ENCODE results near the gene SYDE2.
A peak's percentile ranks its signal among the peaks of the same experiment; 100 is the strongest.
"Not testable (repeated sequence)": the region's sequence is repeated elsewhere in the genome, so short reads cannot be mapped to it uniquely, and the experiment has no call there.

The SYDE2 gene

DNA sequence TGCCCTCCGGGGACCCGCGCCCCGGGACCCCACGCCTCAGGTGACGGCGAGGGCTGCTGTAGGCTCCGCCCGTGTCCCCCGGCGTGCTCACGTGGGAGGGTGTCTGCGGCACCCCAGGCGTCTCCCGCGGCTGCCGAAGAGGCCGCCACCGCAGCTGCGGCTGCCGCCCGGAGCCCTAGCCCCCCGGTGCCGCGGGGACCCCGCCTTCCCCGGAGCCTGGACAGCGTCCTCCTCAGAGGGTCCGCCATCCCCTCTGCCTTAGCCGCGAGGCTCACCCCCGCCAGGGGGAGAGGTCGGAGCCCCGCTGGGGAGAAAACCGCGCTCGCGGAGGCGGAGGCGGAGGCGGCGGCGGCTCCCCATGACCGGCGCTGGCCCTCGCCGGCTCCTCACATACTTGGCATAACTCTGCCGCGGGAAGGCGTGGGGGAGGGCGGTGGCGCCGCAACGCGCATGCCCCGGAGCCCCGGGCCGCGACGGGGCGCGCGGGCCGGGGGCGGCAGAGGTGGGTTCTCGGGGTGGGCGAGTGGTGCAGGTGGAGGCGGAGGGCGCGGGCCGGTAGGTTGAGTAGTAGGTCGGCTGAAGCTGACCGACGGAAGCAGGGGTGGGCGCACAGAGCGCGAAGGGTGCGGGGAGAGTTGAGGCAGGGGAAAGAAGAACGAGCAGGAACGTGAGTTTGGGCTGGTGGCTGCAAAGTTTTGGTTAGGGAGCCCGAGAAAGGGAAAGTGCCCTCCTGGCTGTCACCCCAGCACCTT lies 700 bp upstream of the SYDE2 start:
- TF ChIP-seq, protein P1, sequence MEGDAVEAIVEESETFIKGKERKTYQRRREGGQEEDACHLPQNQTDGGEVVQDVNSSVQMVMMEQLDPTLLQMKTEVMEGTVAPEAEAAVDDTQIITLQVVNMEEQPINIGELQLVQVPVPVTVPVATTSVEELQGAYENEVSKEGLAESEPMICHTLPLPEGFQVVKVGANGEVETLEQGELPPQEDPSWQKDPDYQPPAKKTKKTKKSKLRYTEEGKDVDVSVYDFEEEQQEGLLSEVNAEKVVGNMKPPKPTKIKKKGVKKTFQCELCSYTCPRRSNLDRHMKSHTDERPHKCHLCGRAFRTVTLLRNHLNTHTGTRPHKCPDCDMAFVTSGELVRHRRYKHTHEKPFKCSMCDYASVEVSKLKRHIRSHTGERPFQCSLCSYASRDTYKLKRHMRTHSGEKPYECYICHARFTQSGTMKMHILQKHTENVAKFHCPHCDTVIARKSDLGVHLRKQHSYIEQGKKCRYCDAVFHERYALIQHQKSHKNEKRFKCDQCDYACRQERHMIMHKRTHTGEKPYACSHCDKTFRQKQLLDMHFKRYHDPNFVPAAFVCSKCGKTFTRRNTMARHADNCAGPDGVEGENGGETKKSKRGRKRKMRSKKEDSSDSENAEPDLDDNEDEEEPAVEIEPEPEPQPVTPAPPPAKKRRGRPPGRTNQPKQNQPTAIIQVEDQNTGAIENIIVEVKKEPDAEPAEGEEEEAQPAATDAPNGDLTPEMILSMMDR (IDR thresholded peaks at IDR 0.05; ENCODE audit: low read depth, low read length, missing control alignments) = no peak
- no peak for DNase-seq (ENCODE audit: extremely low read depth, low read depth)
- H3K4me3 ChIP-seq (replicated peaks; ENCODE audit: low read depth, low read length) = peak overlapping the region; percentile 86

DNA sequence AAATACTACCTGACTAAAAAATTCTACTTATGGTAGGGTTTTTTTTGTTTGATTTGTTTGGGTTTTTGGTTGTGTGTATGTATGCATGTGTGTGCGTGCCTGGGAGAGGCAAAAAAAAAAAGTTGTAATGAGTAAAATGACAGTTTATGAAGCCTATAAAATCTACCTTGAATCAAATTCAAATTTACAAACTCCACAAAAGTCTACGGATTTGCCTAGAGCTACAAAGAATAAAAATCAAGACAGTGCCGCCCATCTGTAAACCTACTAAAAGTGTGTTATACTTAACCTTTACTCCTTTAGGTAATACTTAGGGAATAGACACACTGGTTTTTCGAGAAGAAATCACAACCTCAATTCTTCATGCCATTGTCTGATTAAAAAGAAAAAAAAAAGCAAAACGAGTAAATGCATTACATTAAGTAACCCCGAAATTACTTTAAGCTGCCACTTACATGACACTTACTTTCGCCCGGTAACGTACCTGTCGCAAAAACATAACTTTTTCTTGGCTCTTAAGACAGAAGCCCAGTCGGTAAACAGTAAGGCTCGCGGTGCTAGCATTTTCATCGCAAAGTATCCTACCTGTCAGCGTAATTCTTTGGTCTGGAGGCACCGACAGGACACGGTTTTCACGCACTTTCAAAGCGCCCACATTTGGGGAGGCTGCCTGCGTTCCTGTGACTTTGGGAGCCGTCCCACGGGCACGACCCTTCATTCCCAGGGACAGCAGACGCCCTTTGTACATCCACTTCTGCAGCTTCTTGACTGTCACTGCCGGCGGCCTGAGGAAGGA lies 951 bp downstream of the SYDE2 start:
- no peak for DNase-seq (ENCODE audit: extremely low read depth, low read depth)
- TF ChIP-seq, protein P1 (IDR thresholded peaks at IDR 0.05; ENCODE audit: low read depth, low read length, missing control alignments) = no peak
- H3K4me3 ChIP-seq (replicated peaks; ENCODE audit: low read depth, low read length) = peak overlapping the region; percentile 86

DNA sequence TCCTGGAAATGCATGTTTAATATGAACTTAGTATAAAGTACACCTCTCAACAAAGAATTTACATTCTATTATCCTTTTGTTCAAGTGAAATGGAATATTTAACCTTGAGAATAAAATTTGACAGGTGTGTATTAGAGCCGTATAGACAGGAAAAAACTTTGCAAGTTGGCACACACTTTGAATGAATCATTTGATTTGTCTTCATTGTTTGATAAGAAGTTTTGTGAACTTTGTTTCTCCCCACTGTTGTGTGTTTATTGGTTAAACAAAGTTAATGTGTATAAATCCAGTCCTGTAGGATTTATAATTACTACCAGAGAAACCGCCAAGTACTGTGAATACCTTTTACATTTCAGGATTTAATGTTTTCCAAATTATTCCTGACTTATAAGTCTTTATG lies 2.0 kb downstream of the SYDE2 start:
- TF ChIP-seq, protein P1 (IDR thresholded peaks at IDR 0.05; ENCODE audit: low read depth, low read length, missing control alignments) = no peak
- peak overlapping the region; percentile 86 for H3K4me3 ChIP-seq (replicated peaks; ENCODE audit: low read depth, low read length)
- DNase-seq (ENCODE audit: extremely low read depth, low read depth) = no peak

DNA sequence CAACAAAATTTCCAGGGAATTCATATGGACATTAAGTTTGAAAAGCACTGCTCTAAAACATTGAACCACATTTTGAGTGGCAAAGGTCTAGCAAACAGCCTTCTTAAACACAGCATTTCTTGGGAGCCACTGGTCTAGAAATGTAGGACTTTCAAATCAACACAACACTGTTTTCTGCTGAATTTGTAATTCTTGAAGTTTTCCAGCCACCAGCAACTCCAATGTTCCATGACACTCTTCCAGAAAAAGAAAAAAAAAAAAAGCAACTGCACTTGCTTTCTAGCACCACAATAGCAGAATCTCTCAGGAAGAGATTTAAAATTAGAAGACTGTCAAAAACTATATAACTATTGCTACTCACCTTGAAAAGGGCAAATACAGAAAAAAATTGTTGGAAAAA lies 4.5 kb downstream of the SYDE2 start:
- TF ChIP-seq, protein P1 (IDR thresholded peaks at IDR 0.05; ENCODE audit: low read depth, low read length, missing control alignments) = no peak
- DNase-seq (ENCODE audit: extremely low read depth, low read depth) = no peak
- peak overlapping the region; percentile 20 for H3K4me3 ChIP-seq (replicated peaks; ENCODE audit: low read depth, low read length)

DNA sequence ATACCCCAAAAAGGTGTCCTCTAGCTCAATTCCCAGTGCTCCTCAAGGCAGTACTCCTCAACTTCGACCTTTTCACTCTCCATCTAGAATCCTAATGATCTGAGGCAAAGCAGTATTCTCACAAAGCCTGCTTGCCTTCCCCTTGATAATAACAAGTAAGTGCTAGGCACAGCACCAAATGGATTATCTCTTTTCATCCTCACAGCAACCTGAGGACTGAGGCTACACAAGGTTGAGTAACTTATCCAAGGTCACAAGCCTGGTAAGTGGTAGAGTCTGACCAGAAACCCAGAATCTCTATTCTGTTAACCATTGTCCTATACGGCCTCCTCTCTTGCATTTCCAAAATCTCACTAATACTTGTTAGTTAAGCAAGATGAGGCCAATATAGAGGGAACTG lies 5.1 kb downstream of the SYDE2 start:
- no peak overlapping the region for H3K4me3 ChIP-seq (replicated peaks; ENCODE audit: low read depth, low read length)
- TF ChIP-seq, protein P1 (IDR thresholded peaks at IDR 0.05; ENCODE audit: low read depth, low read length, missing control alignments) = no peak
- no peak for DNase-seq (ENCODE audit: extremely low read depth, low read depth)

DNA sequence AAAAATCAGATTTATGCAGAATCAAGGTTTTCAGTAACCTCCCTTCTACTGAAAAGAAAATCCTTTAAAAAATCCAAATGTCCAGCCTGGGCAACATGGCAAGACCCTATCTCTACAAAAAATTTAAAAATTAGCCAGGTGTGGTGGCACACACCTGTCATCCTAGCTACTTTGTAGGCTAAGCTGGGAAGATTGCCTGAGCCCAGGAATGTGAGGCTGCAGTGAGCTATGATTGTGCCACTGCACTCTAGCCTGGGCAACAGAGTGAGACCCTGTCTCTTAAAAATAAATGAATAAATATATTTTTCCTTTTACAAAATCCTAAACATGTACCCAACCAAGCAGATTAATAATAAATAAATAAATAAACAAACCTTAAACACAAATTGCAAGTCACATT lies 8.7 kb downstream of the SYDE2 start:
- H3K4me3 ChIP-seq (replicated peaks; ENCODE audit: low read depth, low read length); DNase-seq (ENCODE audit: extremely low read depth, low read depth): not testable (repeated sequence)

DNA sequence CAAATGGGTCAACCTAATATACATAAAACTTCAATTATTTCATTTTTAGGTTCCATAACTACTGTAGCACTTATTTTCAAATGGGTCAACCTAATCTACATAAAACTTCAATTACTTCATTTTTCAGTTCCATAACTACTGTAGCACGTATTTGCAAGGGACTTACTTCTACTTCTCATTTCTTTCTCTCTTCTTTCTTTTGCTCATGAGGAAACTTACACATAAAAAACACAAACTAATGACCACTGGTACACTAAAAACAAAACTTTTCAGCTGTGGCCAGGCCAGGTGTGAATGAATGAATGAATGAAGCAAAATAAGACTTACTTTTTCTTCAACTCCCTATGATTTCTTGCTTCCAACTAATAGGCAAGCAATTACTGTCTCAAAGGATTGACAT lies 11.7 kb downstream of the SYDE2 start:
- no peak overlapping the region for H3K4me3 ChIP-seq (replicated peaks; ENCODE audit: low read depth, low read length)
- TF ChIP-seq, protein P1 (IDR thresholded peaks at IDR 0.05; ENCODE audit: low read depth, low read length, missing control alignments) = no peak
- DNase-seq (ENCODE audit: extremely low read depth, low read depth) = no peak

All from HFF-Myc (cell line).